ENCODE data around the gene NUP188.
A peak's percentile ranks its signal among the peaks of the same experiment; 100 is the strongest.

The NUP188 gene

DNA sequence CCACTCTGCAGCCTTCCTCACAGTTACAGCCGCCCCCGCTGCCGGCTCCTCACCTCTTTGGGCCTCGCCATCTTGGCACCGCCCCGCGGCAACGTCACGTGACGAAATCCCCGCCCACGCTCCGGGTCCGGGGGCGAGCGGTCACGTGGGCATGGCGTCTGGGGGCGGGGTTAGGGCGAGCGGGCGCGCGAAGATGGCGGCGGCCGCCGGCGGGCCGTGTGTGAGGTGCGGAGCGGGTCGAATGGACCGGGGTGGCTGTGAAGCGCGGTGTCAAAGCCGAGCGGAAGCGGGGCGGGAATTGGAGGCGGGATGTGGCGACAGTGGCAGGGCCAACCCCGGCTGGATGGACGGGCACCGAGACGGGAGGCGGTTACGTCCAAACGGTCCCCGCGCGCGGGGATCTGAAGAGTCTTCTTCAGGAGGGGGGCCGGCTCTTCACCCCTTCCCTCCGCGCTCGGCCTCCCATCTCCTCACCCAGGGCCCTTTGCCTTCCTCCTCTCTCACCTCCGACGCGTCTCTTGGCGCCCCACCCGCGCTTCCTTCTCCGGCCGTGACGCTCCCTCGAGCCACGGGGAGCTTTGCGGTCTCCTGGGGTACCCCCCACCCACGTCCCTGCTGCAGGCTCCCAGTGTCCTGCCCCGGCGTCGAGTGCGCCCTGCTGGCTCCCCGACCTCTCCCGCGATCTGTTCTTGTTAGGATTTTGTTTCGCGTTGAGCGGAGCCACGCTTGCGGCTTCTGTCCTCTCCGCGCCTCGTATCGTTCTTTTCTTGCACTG is at the start of gene NUP188, which contains the start of gene DOLK:
TSS of gene NUP188 (plus strand) at position 173 of the 775 bp plus-strand sequence. CDS start at position 194, 21 bp downstream.
TSS of gene DOLK (minus strand) at position 77 of the 775 bp plus-strand sequence. CDS start 300 bp downstream, outside the sequence.
- DNase-seq: peak; percentile 73

DNA sequence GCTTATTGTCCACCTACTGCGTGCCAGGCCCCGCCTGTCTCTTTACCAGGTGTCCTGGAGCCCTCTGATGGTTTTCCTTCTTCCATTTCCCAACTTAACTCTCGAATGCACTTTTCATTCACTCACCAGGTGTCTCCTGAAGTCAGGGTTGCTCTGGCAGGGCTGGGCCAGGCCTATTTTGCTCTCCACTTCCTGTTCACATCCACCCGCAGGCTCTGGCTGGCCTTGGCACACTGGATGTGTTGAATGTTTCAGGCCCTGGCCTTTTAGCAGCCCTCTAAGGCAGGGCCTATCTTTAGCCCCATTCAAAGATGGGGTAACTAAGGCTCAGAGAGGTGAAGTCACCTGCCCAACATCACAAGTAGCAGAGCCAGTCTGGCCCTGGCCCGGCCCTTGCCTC is 49.1 kb upstream of the NUP188 start:
- no peak for DNase-seq

DNA sequence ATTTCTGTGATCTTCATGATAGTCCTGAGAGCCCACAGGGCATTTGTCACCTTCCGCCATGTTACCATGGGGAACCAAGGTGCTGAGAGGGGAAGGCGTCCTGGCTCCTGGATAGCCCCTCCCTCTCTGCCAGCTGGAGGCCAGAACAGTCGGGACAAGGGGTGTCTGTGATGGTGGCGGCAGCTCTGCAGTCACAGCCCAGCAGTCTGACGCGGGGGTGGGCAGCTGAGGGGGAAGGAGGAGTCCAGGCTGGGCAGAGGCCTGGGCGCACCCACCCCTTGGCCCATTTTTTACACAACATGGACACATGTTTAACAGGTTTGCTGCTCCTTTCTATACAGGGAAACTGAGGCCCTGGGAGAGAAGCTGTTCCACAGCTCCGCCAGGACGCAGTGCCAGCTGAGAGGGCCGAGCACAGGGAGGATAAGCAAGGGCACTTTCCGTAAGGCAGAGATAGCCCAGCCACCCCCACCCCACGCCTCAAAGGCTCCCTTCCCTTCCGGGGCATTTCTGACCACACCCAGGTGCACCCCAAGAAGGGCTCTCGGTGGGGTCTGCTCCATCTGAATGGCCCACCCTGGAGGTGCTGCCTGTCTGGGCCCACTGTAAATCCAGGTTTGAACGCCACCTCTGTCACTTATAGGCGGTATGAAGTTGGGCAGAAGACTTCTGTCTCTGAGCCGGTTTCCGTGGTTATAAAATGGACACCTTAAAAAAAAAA is 48.5 kb upstream of the NUP188 start:
- no peak for DNase-seq

GRCh38 chr9:128899566-128900322 is 47.8 kb upstream of the NUP188 start:
- DNase-seq: no peak

DNA sequence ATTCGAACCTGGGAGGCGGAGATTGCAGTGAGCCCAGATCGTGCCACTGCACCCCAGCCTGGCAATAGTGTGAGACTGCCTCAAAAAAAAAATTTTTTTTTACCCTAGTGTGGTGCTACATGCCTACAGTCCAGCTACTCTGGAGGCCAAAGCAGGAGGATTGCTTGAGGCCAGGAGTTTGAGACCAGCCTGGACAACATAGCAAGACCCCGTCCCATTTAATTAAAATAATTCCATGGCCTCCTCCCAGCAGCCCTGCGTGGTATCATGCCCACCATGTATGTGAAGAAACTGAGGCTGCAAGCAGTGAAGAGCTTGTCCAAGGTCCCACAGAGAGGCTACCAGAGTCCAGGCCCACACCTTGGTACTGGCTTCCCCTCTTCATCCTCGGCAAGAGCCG is 46.1 kb upstream of the NUP188 start:
- no peak for DNase-seq

DNA sequence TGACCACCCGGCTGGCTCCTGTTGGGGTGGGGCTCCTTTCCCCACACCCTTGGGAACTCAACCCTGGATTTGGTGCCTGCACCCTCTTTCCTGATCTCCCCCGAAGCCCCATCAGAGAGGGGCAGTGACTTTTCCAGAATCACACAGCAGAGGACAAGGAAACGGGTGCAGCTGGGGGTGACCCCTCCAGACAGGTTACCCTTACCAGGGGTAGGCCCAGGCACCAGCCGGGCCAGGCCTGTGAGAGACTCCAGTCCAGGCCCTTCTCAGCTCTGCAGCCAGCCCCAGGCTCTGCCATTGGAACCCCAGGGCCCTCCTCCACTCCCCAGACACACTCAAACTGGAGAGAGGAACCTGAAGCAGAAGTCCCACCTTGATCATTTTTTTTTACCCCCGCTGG is 45.7 kb upstream of the NUP188 start:
- DNase-seq: no peak

DNA sequence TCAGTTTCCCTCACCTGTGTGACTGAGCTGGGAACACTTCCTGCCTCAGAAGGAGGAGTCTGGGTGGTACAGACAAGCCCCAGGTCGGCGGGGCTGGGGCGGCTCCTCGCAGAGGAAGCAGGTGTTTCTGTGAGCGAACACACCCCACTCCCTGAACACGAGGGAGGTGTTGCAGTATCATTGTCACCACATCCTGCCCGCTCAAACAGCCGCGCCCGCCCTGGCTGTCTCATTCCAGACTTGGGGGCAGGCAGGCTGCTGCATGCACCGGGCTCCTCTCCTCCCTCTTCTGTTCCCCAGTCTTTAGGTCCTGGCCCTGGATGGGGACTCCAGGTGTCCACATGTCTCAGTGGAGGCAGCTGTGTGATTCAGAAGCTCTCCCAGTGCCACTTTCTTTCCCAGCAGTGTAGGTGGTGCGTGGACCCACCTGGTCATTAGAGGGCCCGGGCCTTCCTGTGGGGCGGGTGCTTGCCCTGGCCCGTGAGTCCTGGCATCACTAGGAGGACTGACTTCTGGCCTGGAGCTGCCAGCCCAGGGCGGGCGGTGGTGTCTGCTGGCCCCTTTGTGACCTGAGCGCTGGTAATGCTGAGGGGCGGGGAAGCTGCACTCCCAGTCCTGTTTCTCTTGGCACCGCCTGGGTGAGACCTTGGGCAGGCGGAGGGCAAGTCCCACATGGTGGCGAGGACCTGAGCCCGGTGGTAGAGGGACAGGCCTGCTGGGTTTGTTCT is 45.0 kb upstream of the NUP188 start:
- no peak for DNase-seq

DNA sequence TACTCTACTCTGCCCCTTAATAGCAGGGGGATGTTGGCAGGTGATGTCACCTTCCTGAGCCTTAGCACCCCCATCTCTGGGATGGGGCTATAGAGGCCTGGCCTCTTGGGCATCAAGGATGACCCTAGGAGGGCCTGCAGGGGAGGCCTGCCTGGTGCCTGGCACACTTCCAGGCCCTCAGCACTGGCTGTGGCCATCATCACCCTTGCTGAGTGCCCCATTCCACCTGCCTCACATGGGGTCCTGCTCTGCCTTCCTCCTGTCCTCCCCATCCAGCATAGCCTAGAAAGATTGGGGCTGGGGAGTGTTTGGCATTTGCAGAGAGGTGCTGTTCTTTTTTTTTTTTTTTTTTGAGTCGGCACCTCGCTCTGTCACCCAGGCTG is 44.4 kb upstream of the NUP188 start:
- no peak for DNase-seq

DNA sequence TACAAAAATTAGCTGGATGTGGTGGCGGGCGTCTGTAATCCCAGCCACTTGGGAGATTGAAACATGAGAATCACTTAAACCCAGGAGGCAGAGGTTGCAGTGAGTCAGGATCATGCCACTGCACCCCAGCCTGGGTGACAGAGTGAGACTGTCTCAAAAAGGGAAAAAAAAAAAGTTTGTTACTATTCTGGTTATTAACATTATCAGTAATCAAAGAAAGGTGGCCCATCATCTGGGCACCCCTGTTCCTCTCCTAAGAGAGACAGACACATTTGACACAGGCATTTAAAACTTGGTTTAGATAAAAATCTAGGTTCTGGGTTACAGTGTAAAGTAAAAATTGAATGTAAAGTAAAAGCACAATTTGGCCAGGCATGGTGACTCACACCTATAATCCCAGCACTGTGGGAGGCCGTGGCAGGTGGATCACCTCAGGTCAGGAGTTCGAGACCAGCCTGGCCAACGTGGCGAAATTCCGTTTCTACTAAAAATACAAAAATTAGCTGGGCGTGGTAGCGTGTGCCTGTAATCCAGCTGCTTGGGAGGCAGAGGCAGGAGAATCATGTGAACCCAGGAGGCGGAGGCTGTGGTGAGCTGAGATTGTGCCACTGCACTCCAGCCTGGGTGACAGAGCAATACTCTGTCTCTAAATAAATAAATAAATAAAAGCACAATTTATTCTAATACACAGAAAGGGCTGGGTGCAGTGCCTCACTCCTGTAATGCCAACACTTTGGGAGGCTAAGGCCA is 43.5 kb upstream of the NUP188 start:
- DNase-seq: no peak

- DNase-seq: no peak
Observed at GRCh38 chr9:128905964-128906363, 41.5 kb upstream of the NUP188 start.

- DNase-seq: no peak
Observed at GRCh38 chr9:128906741-128907140, 40.8 kb upstream of the NUP188 start.

DNA sequence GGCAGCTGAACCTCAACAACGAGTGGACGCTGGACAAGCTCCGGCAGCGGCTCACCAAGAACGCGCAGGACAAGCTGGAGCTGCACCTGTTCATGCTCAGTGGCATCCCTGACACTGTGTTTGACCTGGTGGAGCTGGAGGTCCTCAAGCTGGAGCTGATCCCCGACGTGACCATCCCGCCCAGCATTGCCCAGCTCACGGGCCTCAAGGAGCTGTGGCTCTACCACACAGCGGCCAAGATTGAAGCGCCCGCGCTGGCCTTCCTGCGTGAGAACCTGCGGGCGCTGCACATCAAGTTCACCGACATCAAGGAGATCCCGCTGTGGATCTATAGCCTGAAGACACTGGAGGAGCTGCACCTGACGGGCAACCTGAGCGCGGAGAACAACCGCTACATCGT is 39.1 kb upstream of the NUP188 start:
- DNase-seq: no peak

DNA sequence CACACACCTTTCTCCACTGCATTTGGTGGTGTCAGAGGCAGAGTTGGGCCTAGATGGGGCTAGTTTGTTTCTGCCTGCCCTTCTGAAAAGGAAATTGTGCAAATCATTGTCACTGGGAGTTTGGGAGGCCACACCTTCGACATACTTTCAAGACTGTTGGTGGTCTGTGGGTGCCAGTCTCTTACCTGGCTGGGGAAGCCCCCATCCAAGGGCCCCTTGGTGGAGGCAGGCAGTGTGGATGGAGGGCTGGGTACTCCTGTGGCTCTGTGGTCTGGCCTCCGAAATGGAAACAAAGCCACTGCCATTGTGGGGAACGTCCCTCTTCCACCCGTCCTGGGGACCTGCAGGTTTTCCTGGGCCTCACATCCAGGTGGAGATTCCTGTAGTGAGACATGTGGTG is 37.6 kb upstream of the NUP188 start:
- no peak for DNase-seq

DNA sequence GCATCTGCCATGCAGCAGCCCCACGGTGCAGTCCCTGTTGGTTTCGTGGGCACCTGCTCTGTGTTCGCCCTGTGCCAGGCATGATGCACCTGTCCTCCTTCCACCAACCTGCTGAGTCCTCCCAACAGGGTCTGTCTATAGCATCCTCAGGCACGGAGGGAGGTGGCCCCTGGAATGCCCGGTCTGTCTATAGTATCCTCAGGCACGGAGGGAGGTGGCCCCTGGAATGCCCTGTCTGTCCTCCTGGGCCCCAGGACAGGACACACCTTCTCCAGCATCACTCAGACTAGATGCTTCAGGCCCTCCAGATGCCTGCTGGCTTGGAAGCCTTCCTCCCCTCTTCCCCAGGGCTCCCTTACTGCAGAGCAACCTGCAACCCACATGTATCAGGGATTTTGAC is 36.6 kb upstream of the NUP188 start:
- no peak for DNase-seq

DNA sequence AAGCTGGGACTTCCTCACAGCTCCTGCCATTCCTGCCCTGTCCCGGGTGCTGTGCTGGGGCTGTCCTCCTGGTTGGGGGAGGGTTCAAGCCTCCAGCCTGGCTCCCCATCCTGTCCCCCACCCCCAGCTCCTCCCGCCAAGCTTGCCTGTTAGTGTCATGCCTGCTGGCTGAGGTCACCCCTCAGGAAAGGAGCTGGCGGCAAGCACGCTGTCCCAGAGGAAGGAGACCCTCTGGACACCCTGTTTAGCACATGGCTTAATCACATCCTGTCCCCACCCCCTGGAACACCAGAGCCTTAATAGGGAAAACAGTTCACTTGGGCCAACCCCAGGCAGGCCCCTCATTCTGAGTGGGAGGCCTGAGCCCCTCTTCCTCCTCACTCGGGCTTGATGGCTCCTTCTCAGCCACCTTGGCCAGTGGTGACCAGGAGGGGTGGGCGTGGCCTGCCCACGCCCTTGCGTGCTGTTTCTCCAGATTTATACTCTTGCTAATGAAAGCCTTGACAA is 35.9 kb upstream of the NUP188 start:
- no peak for DNase-seq

GRCh38 chr9:128912270-128912853 is 35.1 kb upstream of the NUP188 start:
- DNase-seq: no peak

DNA sequence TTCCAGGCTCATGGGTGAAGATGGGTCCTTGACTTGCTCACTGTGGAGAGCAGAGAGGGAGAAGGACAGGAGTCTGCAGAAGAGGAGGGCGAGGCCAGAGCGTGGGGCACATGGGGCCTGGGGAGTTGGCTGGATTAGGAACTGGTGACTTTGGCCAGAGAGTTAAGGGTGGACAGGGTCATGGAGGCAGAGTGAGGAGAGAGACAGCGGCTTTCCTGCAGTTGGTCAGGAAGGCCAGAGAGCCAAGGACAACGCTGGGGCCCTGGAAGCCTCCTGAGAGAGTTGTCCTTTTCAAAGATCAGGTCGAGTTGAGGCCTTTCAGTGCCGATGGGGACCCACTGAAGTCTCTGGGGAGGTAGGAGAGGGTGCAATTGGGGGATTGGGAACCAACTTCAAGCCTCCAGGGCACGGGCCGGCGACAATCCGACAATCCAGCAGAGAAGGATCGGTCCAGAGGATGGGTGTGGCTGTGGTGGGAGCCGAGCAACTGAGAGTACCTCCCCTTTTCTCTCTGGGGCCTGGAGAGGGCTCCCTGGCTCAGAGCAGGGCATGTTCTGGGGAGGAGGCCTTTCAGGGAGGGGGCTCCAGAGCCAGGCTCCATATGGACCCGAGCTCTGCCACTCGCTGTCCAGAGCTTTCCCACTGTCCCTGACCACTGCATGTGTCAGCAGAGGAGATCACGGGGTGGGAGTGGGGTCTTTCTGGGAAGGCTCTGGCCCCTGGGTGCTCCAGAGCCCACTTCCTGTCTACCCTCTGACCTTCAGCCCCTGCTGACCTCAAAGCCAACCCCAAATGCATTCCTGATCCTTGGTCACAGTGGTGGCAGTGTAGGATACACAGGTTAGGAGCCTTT is 34.2 kb upstream of the NUP188 start:
- DNase-seq: no peak

- DNase-seq: no peak
Observed at GRCh38 chr9:128913995-128914772, 33.3 kb upstream of the NUP188 start.

DNA sequence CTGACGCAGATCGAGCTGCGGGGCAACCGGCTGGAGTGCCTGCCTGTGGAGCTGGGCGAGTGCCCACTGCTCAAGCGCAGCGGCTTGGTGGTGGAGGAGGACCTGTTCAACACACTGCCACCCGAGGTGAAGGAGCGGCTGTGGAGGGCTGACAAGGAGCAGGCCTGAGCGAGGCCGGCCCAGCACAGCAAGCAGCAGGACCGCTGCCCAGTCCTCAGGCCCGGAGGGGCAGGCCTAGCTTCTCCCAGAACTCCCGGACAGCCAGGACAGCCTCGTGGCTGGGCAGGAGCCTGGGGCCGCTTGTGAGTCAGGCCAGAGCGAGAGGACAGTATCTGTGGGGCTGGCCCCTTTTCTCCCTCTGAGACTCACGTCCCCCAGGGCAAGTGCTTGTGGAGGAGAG is 31.3 kb upstream of the NUP188 start:
- no peak for DNase-seq

- DNase-seq: no peak
Observed at GRCh38 chr9:128916745-128917144, 30.8 kb upstream of the NUP188 start.

Data from DMS 273 treated with DMSO at 0.1 percent for 48 hours (cell line).